ENCODE measurements around the gene COL4A1.

COL4A1 gene

DNA sequence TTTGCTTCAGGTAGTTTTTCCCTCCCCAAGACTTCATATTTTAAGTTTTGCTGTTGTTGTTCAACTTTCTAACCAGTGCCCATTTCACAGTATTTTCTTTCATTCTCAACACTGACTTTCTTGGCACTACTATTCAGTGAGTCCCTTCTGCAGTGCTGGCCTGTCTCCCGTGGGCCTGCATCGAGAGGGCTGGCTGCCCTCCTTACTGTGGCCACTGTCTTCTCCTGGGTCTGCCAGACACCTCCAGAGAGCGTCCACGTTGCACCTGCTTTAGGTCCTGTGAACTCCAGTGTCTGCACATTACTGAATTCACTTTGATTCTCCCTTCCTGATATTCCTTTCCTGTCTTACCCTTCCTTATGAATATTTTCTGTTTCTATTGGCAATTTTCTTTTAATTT, 27.3 kb downstream of the COL4A1 start:
- TF ChIP-seq, protein P1, sequence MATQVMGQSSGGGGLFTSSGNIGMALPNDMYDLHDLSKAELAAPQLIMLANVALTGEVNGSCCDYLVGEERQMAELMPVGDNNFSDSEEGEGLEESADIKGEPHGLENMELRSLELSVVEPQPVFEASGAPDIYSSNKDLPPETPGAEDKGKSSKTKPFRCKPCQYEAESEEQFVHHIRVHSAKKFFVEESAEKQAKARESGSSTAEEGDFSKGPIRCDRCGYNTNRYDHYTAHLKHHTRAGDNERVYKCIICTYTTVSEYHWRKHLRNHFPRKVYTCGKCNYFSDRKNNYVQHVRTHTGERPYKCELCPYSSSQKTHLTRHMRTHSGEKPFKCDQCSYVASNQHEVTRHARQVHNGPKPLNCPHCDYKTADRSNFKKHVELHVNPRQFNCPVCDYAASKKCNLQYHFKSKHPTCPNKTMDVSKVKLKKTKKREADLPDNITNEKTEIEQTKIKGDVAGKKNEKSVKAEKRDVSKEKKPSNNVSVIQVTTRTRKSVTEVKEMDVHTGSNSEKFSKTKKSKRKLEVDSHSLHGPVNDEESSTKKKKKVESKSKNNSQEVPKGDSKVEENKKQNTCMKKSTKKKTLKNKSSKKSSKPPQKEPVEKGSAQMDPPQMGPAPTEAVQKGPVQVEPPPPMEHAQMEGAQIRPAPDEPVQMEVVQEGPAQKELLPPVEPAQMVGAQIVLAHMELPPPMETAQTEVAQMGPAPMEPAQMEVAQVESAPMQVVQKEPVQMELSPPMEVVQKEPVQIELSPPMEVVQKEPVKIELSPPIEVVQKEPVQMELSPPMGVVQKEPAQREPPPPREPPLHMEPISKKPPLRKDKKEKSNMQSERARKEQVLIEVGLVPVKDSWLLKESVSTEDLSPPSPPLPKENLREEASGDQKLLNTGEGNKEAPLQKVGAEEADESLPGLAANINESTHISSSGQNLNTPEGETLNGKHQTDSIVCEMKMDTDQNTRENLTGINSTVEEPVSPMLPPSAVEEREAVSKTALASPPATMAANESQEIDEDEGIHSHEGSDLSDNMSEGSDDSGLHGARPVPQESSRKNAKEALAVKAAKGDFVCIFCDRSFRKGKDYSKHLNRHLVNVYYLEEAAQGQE (IDR thresholded peaks at IDR 0.05; ENCODE audit: insufficient replicate concordance, low read depth) = no peak
- TF ChIP-seq GABPA (IDR thresholded peaks at IDR 0.05; ENCODE audit: low read depth) = no peak
- TF ChIP-seq SPI1 (IDR thresholded peaks at IDR 0.05; ENCODE audit: borderline replicate concordance, low read depth) = no peak
- no peak for TF ChIP-seq POLR2AphosphoS5 (IDR thresholded peaks at IDR 0.05; ENCODE audit: low read depth)
- TF ChIP-seq, protein P2, sequence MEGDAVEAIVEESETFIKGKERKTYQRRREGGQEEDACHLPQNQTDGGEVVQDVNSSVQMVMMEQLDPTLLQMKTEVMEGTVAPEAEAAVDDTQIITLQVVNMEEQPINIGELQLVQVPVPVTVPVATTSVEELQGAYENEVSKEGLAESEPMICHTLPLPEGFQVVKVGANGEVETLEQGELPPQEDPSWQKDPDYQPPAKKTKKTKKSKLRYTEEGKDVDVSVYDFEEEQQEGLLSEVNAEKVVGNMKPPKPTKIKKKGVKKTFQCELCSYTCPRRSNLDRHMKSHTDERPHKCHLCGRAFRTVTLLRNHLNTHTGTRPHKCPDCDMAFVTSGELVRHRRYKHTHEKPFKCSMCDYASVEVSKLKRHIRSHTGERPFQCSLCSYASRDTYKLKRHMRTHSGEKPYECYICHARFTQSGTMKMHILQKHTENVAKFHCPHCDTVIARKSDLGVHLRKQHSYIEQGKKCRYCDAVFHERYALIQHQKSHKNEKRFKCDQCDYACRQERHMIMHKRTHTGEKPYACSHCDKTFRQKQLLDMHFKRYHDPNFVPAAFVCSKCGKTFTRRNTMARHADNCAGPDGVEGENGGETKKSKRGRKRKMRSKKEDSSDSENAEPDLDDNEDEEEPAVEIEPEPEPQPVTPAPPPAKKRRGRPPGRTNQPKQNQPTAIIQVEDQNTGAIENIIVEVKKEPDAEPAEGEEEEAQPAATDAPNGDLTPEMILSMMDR (IDR thresholded peaks at IDR 0.05; ENCODE audit: insufficient read depth, low read length) = no peak
- H3K27ac ChIP-seq (replicated peaks) = no peak overlapping the region
- peaks cover 3% of the 10 kb centered on the region for H3K27me3 ChIP-seq (ENCODE audit: insufficient read depth, poor library complexity, severe bottlenecking)
- H3K4me3 ChIP-seq (replicated peaks; ENCODE audit: insufficient read depth, low read length) = no peak overlapping the region
- no peak for DNase-seq (ENCODE audit: low read depth in 1 of 2, low spot score in 1 of 2)

DNA sequence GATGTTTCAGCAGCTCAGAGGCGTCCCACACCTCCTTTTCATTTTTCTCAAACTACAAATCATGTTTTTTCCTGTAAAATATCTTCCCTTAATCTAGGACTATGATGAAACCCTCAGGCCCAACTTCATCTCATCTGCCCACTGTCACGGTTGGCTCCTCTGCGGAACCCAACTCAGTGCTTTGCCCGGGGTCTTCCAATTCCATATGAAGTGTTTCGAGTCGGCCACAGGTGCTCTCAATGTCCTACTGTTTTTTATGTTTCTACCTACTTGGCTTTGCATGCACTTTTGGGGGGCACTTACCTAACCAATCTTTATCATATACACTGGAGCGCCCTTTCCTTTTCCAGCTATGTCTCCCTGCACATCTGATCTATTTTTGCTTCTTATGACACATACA, 28.1 kb downstream of the COL4A1 start:
- TF ChIP-seq GABPA (IDR thresholded peaks at IDR 0.05; ENCODE audit: low read depth) (no peak), SPI1 (IDR thresholded peaks at IDR 0.05; ENCODE audit: borderline replicate concordance, low read depth) (no peak)
- TF ChIP-seq, protein P1 (IDR thresholded peaks at IDR 0.05; ENCODE audit: insufficient replicate concordance, low read depth) = no peak
- TF ChIP-seq, protein P2 (IDR thresholded peaks at IDR 0.05; ENCODE audit: insufficient read depth, low read length) = no peak
- H3K27ac ChIP-seq (replicated peaks) = no peak overlapping the region
- no peak overlapping the region for H3K4me3 ChIP-seq (replicated peaks; ENCODE audit: insufficient read depth, low read length)
- DNase-seq (ENCODE audit: low read depth in 1 of 2, low spot score in 1 of 2) = no peak
- peaks cover 5% of the 10 kb centered on the region for H3K27me3 ChIP-seq (ENCODE audit: insufficient read depth, poor library complexity, severe bottlenecking)

DNA sequence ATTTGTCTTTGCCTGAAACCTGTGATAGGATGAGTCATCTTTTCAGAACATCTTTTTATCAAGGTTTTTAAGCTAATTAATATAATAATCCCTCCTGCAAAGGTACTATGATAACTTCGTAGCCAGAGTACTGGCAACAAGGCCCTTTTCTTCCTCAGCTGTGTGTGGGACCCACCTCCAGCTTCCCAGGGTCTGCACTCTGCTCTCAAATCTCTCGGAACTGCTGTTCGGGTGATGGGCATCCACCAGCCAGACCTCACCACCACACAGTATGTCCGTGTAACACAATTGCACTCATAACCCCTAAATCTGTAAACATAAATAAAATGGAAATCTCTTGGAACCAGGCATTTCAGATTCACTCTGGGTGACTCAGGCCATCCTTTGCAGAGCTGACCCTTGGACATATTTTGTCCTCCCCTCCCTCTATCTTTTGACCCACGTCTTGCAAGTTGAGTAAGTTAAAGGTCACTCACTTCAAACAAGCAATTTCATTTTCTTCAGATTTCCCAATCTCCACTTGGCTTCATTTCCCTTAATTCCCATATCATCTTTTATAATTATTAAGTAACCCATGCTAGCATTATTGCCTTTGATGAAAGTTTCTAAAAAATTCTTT, 29.5 kb downstream of the COL4A1 start:
- H3K4me3 ChIP-seq (replicated peaks; ENCODE audit: insufficient read depth, low read length) = no peak overlapping the region
- no peak for DNase-seq (ENCODE audit: low read depth in 1 of 2, low spot score in 1 of 2)
- no peak overlapping the region for H3K27ac ChIP-seq (replicated peaks)
- peaks cover 12% of the 10 kb centered on the region for H3K27me3 ChIP-seq (ENCODE audit: insufficient read depth, poor library complexity, severe bottlenecking)
- TF ChIP-seq SPI1 (IDR thresholded peaks at IDR 0.05; ENCODE audit: borderline replicate concordance, low read depth) (no peak), GABPA (IDR thresholded peaks at IDR 0.05; ENCODE audit: low read depth) (no peak), POLR2AphosphoS5 (IDR thresholded peaks at IDR 0.05; ENCODE audit: low read depth) (no peak)
- TF ChIP-seq, protein P1 (IDR thresholded peaks at IDR 0.05; ENCODE audit: insufficient replicate concordance, low read depth) = no peak
- TF ChIP-seq, protein P2 (IDR thresholded peaks at IDR 0.05; ENCODE audit: insufficient read depth, low read length) = no peak
